ENCODE results near the gene DDX28.

- TF ChIP-seq POLR2A (conservative IDR thresholded peaks at IDR 0.05) (no peak), CTCF (IDR thresholded peaks at IDR 0.05 in 2 of 3, conservative IDR thresholded peaks at IDR 0.05 in 1 of 3; ENCODE audit: insufficient read depth in 2 of 3, low read depth in 1 of 3, low read length in 3 of 3) (no peak), ZFPM2 (CRISPR knock-in tag; IDR thresholded peaks at IDR 0.05) (no peak), RFX5 (IDR thresholded peaks at IDR 0.05; ENCODE audit: low read depth, low read length) (no peak), SMAD3 (CRISPR knock-in tag; conservative IDR thresholded peaks at IDR 0.05) (no peak), ZBED1 (IDR thresholded peaks at IDR 0.05) (no peak), GATA2 (CRISPR knock-in tag; IDR thresholded peaks at IDR 0.05) (no peak), TEAD4 (IDR thresholded peaks at IDR 0.05; ENCODE audit: low read length) (no peak), TEAD4 (CRISPR knock-in tag; IDR thresholded peaks at IDR 0.05; ENCODE audit: borderline replicate concordance) (no peak)
Observed at GRCh38 chr16:68046106-68046505, 23.1 kb upstream of the DDX28 start.

Data from K562 (cell line).